Parathyroid adenoma (tissue), 2 donors: ENCODE measurements around the gene PLK2.

Experiments used
- H2AFZ ChIP-seq: fragments of 300-600 bp; sonication (generic); one replicate; pipeline ENCODE4 v1.7.0; 2017; ENCODE audit warnings: antibody characterized with exemption, mild to moderate bottlenecking
- H3K27ac ChIP-seq: fragments of 300-600 bp; sonication (generic); one replicate; pipeline ENCODE4 v1.7.0; 2017
- H3K27me3 ChIP-seq: fragments of 300-600 bp; sonication (generic); one replicate; pipeline ENCODE4 v1.7.0; 2017; ENCODE audit warnings: low read length; ENCODE audit not compliant: control insufficient read depth, insufficient read depth
- H3K36me3 ChIP-seq: fragments of 300-600 bp; sonication (generic); one replicate; pipeline ENCODE4 v1.7.0; 2017; ENCODE audit warnings: low read length; ENCODE audit not compliant: control insufficient read depth, insufficient read depth
- H3K4me1 ChIP-seq: fragments of 300-600 bp; sonication (generic); one replicate; pipeline ENCODE4 v1.7.0; 2017; ENCODE audit warnings: control low read depth
- H3K4me2 ChIP-seq: fragments of 300-600 bp; sonication (generic); one replicate; pipeline ENCODE4 v1.7.0; 2017; ENCODE audit warnings: low read length
- H3K4me3 ChIP-seq: fragments of 300-600 bp; sonication (generic); one replicate; pipeline ENCODE4 v1.7.0; 2017; ENCODE audit warnings: low read depth, low read length
- H3K79me2 ChIP-seq: fragments of 300-600 bp; sonication (generic); one replicate; pipeline ENCODE4 v1.7.0; 2017; ENCODE audit warnings: control low read depth
- H3K9ac ChIP-seq: fragments of 300-600 bp; sonication (generic); one replicate; pipeline ENCODE4 v1.7.0; 2017; ENCODE audit warnings: mild to moderate bottlenecking
- H3K9me3 ChIP-seq: fragments of 300-600 bp; sonication (generic); one replicate; pipeline ENCODE4 v1.7.0; 2017; ENCODE audit warnings: low read length; ENCODE audit not compliant: control insufficient read depth
- TF ChIP-seq, protein P1 (sequence below): fragments of 300-600 bp; sonication (generic); IDR thresholded peaks from one replicate; pipeline ENCODE4 v1.7.0; 2017; ENCODE audit warnings: antibody characterized with exemption, mild to moderate bottlenecking
- donor health status: primary hyperparathyroidism.

PLK2 gene

DNA sequence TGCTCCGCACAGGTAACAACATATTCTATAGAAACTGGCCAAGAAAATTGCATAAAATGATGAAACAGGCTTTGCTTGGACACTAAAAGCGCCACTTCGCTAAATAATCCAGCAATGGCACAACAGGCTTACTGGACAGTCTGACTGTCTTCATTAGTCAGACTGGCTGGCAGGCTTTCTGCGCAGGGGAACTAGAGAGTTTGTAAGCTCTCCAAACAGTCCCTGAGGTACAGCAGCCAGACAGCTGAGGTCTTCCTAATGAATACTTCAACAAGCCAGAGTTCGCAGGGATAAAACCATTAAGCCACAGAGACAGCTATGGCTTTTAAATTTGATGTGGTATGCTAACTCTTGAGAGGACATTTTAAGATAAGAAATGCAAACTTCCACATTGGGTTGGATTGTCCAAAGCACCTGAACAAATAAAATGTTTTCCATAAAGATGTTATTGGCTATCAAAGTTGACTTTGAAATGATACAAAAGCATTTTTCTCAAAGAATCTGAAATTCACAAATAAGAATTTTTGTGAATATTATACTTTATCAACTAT, 20.7 kb downstream of the PLK2 start:
- TF ChIP-seq, protein P1, sequence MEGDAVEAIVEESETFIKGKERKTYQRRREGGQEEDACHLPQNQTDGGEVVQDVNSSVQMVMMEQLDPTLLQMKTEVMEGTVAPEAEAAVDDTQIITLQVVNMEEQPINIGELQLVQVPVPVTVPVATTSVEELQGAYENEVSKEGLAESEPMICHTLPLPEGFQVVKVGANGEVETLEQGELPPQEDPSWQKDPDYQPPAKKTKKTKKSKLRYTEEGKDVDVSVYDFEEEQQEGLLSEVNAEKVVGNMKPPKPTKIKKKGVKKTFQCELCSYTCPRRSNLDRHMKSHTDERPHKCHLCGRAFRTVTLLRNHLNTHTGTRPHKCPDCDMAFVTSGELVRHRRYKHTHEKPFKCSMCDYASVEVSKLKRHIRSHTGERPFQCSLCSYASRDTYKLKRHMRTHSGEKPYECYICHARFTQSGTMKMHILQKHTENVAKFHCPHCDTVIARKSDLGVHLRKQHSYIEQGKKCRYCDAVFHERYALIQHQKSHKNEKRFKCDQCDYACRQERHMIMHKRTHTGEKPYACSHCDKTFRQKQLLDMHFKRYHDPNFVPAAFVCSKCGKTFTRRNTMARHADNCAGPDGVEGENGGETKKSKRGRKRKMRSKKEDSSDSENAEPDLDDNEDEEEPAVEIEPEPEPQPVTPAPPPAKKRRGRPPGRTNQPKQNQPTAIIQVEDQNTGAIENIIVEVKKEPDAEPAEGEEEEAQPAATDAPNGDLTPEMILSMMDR, result no peak
- Histone ChIP-seq H3K4me1 (no peaks in the 10 kb centered on the region), H3K4me3 (no peak overlapping the region), H3K27ac (no peak overlapping the region), H3K36me3 (no peaks in the 10 kb centered on the region), H3K79me2 (no peaks in the 10 kb centered on the region), H3K27me3 (no peaks in the 10 kb centered on the region), H3K9me3 (no peaks in the 10 kb centered on the region), H2AFZ (no peak overlapping the region), H3K4me2 (no peak overlapping the region), H3K9ac (no peak overlapping the region)

DNA sequence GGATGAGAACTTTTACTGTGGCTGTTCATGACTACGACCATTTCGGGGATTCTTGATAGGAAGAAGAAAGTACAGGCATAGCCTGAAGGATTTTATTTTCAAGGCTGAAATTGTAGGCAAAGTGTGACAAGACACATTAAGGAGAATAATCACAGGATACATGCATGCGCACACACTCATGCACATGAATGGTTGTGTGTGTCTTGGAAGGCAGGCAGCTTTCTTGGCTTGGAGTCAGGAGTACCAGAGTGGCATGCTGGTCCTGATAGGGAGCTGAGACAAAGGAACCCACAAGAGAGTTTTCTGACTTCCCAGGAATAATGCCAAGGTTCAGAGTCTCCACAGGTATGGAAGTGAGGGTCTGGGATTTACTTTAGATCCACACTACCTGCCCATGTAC, 22.2 kb downstream of the PLK2 start:
- H3K27ac ChIP-seq, result no peak overlapping the region
- no peak overlapping the region for H3K4me2 ChIP-seq
- no peak overlapping the region for H3K4me3 ChIP-seq
- no peaks in the 10 kb centered on the region for H3K79me2 ChIP-seq
- no peak overlapping the region for H3K9ac ChIP-seq
- H3K27me3 ChIP-seq, result no peaks in the 10 kb centered on the region
- no peaks in the 10 kb centered on the region for H3K4me1 ChIP-seq
- TF ChIP-seq, protein P1, result no peak
- H2AFZ ChIP-seq, result no peak overlapping the region
- no peaks in the 10 kb centered on the region for H3K9me3 ChIP-seq
- no peaks in the 10 kb centered on the region for H3K36me3 ChIP-seq

DNA sequence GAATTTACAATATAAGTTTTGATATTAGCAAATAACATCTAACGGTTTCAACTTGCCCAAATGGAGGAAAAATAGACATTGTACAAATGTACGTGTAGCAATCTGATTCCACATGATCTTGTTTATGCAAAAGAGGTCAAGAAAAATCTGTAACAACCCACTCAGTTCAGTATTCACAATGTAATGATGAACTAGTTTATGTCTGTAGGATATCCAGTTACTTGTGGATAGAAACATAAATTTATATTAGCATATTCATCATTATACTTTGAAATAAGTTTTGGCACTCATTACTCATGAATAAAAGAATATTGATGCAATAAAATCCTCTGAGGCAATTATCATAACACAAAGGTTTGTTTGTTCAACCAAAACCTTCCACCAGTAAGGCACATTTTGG, 28.1 kb downstream of the PLK2 start:
- no peaks in the 10 kb centered on the region for H3K79me2 ChIP-seq
- no peak overlapping the region for H3K4me3 ChIP-seq
- H2AFZ ChIP-seq, result no peak overlapping the region
- no peaks in the 10 kb centered on the region for H3K9me3 ChIP-seq
- H3K36me3 ChIP-seq, result no peaks in the 10 kb centered on the region
- no peak overlapping the region for H3K4me2 ChIP-seq
- no peaks in the 10 kb centered on the region for H3K4me1 ChIP-seq
- no peak overlapping the region for H3K9ac ChIP-seq
- H3K27me3 ChIP-seq, result no peaks in the 10 kb centered on the region
- TF ChIP-seq, protein P1, result no peak
- no peak overlapping the region for H3K27ac ChIP-seq

DNA sequence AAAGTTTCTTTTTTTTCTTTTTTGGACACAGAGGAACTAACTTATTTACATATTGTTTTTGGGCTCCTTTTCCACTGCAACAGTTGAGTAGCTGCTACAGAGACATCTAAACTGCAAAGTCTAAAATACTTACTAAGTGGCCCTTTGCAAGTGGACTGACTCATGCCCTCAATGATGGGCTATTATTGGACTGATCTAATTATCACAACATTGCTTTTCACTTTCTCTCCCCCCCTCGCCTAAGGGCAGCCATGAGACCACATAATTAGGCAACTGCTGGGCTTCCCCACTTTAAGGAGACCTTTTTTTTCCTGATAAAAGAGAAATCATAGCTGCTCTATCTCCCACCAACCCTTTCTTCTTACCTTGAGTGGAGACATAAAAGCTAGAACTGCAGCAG, 47.0 kb downstream of the PLK2 start:
- H3K27me3 ChIP-seq, result no peaks in the 10 kb centered on the region
- no peak overlapping the region for H3K4me3 ChIP-seq
- no peaks in the 10 kb centered on the region for H3K36me3 ChIP-seq
- no peak overlapping the region for H3K27ac ChIP-seq
- TF ChIP-seq, protein P1, result no peak
- H3K9ac ChIP-seq, result no peak overlapping the region
- H2AFZ ChIP-seq, result no peak overlapping the region
- no peaks in the 10 kb centered on the region for H3K79me2 ChIP-seq
- no peaks in the 10 kb centered on the region for H3K9me3 ChIP-seq
- H3K4me2 ChIP-seq, result no peak overlapping the region
- H3K4me1 ChIP-seq, result no peaks in the 10 kb centered on the region

DNA sequence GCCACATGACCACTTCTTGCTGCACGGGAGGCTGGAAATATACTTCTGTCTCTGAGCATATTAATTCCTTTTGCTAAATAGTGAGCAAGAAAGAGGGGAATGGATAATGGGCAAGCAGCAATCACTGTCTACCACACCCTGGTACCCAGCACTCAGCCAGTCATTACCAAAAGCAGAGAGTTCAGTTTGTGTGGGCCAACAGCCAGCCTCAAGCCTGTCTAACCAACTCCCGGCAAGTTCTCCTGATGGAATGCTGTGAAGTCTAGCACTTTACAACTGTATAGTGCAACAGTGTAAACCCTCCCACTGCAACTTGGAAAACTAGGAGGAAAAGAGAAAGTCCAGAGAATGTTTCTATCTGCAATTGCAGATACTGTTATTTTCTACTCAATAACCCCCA, 47.8 kb downstream of the PLK2 start:
- Histone ChIP-seq H3K4me3 (no peak overlapping the region), H3K4me2 (no peak overlapping the region), H3K36me3 (no peaks in the 10 kb centered on the region), H3K9me3 (no peaks in the 10 kb centered on the region), H3K9ac (no peak overlapping the region), H3K27ac (no peak overlapping the region), H3K4me1 (no peaks in the 10 kb centered on the region), H3K27me3 (no peaks in the 10 kb centered on the region), H3K79me2 (no peaks in the 10 kb centered on the region), H2AFZ (no peak overlapping the region)
- TF ChIP-seq, protein P1, result no peak
